NT2/D1 (cell line): ENCODE measurements around the gene LIN28B.

Experiments
- DNase-seq: peaks from one replicate; pipeline ENCODE4 v3.0.0-alpha.2; 2011; ENCODE audit warnings: low read depth, low spot score
- H3K27me3 ChIP-seq: 2 replicates; pipeline ENCODE4 v1.6.0; 2011; ENCODE audit warnings: mild to moderate bottlenecking; ENCODE audit not compliant: insufficient read length, insufficient read depth
- H3K36me3 ChIP-seq: 2 replicates; pipeline ENCODE4 v1.6.1; 2011; ENCODE audit warnings: mild to moderate bottlenecking, low read length, mixed read lengths; ENCODE audit not compliant: insufficient read depth, insufficient read length
- H3K4me1 ChIP-seq: 2 replicates; pipeline ENCODE4 v1.5.1; 2011; ENCODE audit not compliant: insufficient read depth, insufficient read length
- H3K4me3 ChIP-seq: 2 replicates; pipeline ENCODE4 v1.5.1; 2011; ENCODE audit warnings: low read depth; ENCODE audit not compliant: insufficient read length
- H3K9ac ChIP-seq: 2 replicates; pipeline ENCODE4 v1.6.0; 2011; ENCODE audit warnings: low read depth; ENCODE audit not compliant: insufficient read length
- H3K9me3 ChIP-seq: 2 replicates; pipeline ENCODE4 v1.5.1; 2011; ENCODE audit warnings: mild to moderate bottlenecking, low read length; ENCODE audit not compliant: insufficient read depth
- SUZ12 ChIP-seq: IDR thresholded peaks from 2 replicates; pipeline ENCODE4 v1.6.1; 2011; ENCODE audit not compliant: insufficient read length, insufficient read depth; ENCODE audit errors: extremely low read depth
- YY1 ChIP-seq: IDR thresholded peaks from 2 replicates; pipeline ENCODE4 v1.6.1; 2011; ENCODE audit not compliant: insufficient read length, insufficient read depth
- ZNF274 ChIP-seq: IDR thresholded peaks from 2 replicates; pipeline ENCODE4 v1.6.1; 2011; ENCODE audit warnings: mild to moderate bottlenecking, low read depth, low read length

LIN28B gene

GRCh38 chr6:105056646-105057045 is 99.7 kb downstream of the LIN28B start:
- no peaks in the 10 kb centered on the region for H3K9me3 ChIP-seq
- no peak overlapping the region for H3K4me3 ChIP-seq
- no peak for DNase-seq
- H3K36me3 ChIP-seq = no peaks in the 10 kb centered on the region
- H3K9ac ChIP-seq = no peak overlapping the region
- H3K4me1 ChIP-seq = no peaks in the 10 kb centered on the region
- no peaks in the 10 kb centered on the region for H3K27me3 ChIP-seq
- no peak for TF ChIP-seq SUZ12
- TF ChIP-seq YY1 = no peak
- no peak for TF ChIP-seq ZNF274

GRCh38 chr6:105057160-105057559 is 100.3 kb downstream of the LIN28B start:
- Histone ChIP-seq H3K27me3 (no peaks in the 10 kb centered on the region), H3K4me1 (no peaks in the 10 kb centered on the region), H3K9ac (no peak overlapping the region), H3K36me3 (no peaks in the 10 kb centered on the region), H3K4me3 (no peak overlapping the region), H3K9me3 (no peaks in the 10 kb centered on the region)
- DNase-seq = no peak
- TF ChIP-seq YY1 = no peak
- no peak for TF ChIP-seq SUZ12
- TF ChIP-seq ZNF274 = no peak

GRCh38 chr6:105058316-105058715 is 101.4 kb downstream of the LIN28B start:
- no peak overlapping the region for H3K4me3 ChIP-seq
- TF ChIP-seq YY1 = no peak
- no peak for TF ChIP-seq ZNF274
- TF ChIP-seq SUZ12 = no peak
- no peaks in the 10 kb centered on the region for H3K36me3 ChIP-seq
- no peak overlapping the region for H3K9ac ChIP-seq
- H3K27me3 ChIP-seq = no peaks in the 10 kb centered on the region
- no peaks in the 10 kb centered on the region for H3K4me1 ChIP-seq
- DNase-seq = no peak
- H3K9me3 ChIP-seq = no peaks in the 10 kb centered on the region

- Histone ChIP-seq H3K36me3 (no peaks in the 10 kb centered on the region), H3K9me3 (no peaks in the 10 kb centered on the region), H3K4me1 (no peaks in the 10 kb centered on the region), H3K9ac (no peak overlapping the region), H3K4me3 (no peak overlapping the region), H3K27me3 (no peaks in the 10 kb centered on the region)
- TF ChIP-seq ZNF274 (no peak), SUZ12 (no peak), YY1 (no peak)
- no peak for DNase-seq
Measured at GRCh38 chr6:105058846-105059245, 101.9 kb downstream of the LIN28B start.

- TF ChIP-seq YY1 = no peak
- H3K4me3 ChIP-seq = no peak overlapping the region
- no peaks in the 10 kb centered on the region for H3K9me3 ChIP-seq
- no peak overlapping the region for H3K9ac ChIP-seq
- H3K4me1 ChIP-seq = no peaks in the 10 kb centered on the region
- H3K36me3 ChIP-seq = no peaks in the 10 kb centered on the region
- no peaks in the 10 kb centered on the region for H3K27me3 ChIP-seq
- DNase-seq = no peak
Measured at GRCh38 chr6:105066233-105066632, 109.3 kb downstream of the LIN28B start.

- DNase-seq = no peak
- H3K4me3 ChIP-seq = no peak overlapping the region
- H3K27me3 ChIP-seq = no peaks in the 10 kb centered on the region
- H3K4me1 ChIP-seq = no peaks in the 10 kb centered on the region
- H3K9me3 ChIP-seq = no peaks in the 10 kb centered on the region
- no peak overlapping the region for H3K9ac ChIP-seq
- no peaks in the 10 kb centered on the region for H3K36me3 ChIP-seq
- TF ChIP-seq SUZ12 (no peak), ZNF274 (no peak), YY1 (no peak)
Measured at GRCh38 chr6:105066836-105067235, 109.9 kb downstream of the LIN28B start.

- Histone ChIP-seq H3K27me3 (no peaks in the 10 kb centered on the region), H3K36me3 (no peaks in the 10 kb centered on the region), H3K9me3 (no peaks in the 10 kb centered on the region), H3K4me3 (no peak overlapping the region), H3K4me1 (no peaks in the 10 kb centered on the region), H3K9ac (no peak overlapping the region)
- no peak for TF ChIP-seq ZNF274
- no peak for TF ChIP-seq YY1
- no peak for TF ChIP-seq SUZ12
- no peak for DNase-seq
Measured at GRCh38 chr6:105067329-105067728, 110.4 kb downstream of the LIN28B start.

GRCh38 chr6:105068407-105068806 is 111.5 kb downstream of the LIN28B start:
- H3K36me3 ChIP-seq = no peaks in the 10 kb centered on the region
- no peak overlapping the region for H3K9ac ChIP-seq
- TF ChIP-seq ZNF274 (no peak), YY1 (no peak), SUZ12 (no peak)
- no peaks in the 10 kb centered on the region for H3K9me3 ChIP-seq
- H3K4me1 ChIP-seq = no peaks in the 10 kb centered on the region
- DNase-seq = no peak
- no peak overlapping the region for H3K4me3 ChIP-seq
- H3K27me3 ChIP-seq = no peaks in the 10 kb centered on the region
